Left cardiac atrium (tissue), 4 donors: Measurements from ENCODE around the gene ATR. TPM values are rescaled to one million over a fixed set of nuclear protein-coding genes. Genes with fewer than 3 reads are reported as not detected.
"Not testable (repeated sequence)": the region's sequence is repeated elsewhere in the genome, so short reads cannot be mapped to it uniquely, and the experiment has no call there.

Source experiments
- ATAC-seq, 2 donors: fragments of 200-7000 bp; cut with Tn5 transposase; one replicate each; pipeline ENCODE4 v1.9.1; 2020; ENCODE audit warnings: mild to moderate bottlenecking in 2 of 2, moderate library complexity in 2 of 2
- DNase-seq: peaks from one replicate; pipeline ENCODE4 v3.0.0-alpha.2; 2020
- intact Hi-C, 2 donors: fragments of 100-400 bp; cut with DNase I; formaldehyde crosslinking; loops; one replicate each; pipeline versions ENCODE4 v1.14.1 to v1.15.1; 2022 to 2023
- total RNA-seq, 2 donors: library from RNA; stranded (reverse); fragmentation: NEBNext Ultra II Directional; extraction: Animal tissue kit (Norgen Biotek cat#: 25700); gene quantifications; one replicate each; pipeline ENCODE4 v1.2.1, GENCODE V29; 2021
- donor health status: DM: no; HTN: yes; CAD: no.
- donor health status: DM: no; HTN: yes; CAD: no; lungs with severe emphysema.
- donor health status: DM: yes; HTN: yes; CAD: no.
- donor health status: Dilated cardiomyopathy.

The ATR gene
- total RNA-seq, 2 donors from 2014 or later, result 9.7 to 12.5 TPM

- intact Hi-C loops, result no loop called here
- no peak for DNase-seq
- ATAC-seq, result no peak
These were observed 153.8 kb downstream of the ATR start for GRCh38 chr3:142424754-142425153.

- no peak for DNase-seq
- ATAC-seq, result no peak
- intact Hi-C loops, result no loop called here
These were observed 159.5 kb downstream of the ATR start for GRCh38 chr3:142418926-142419592.

GRCh38 chr3:142417302-142417701 is 161.2 kb downstream of the ATR start:
- ATAC-seq (no peak), DNase-seq (no peak)
- intact Hi-C loops, result no loop called here

GRCh38 chr3:142400537-142400936 is 178.0 kb downstream of the ATR start:
- intact Hi-C loops, result loop anchor here in 1 of 2 donors (10.0 kb wide), 1 partner anchor 46 kb away; no protein-coding TSS in a partner anchor
- DNase-seq, ATAC-seq: not testable (repeated sequence)

Other genes with a start within 250 kb of the ATR start
- 10 to 100 TPM; 16.9 to 21.8 TPM for gene XRN1, start 130.7 kb downstream of the ATR start, total RNA-seq
- gene PLS1, start 17.7 kb upstream of the ATR start, total RNA-seq, result 1 to 10 TPM; 1.5 to 2.9 TPM
- gene TRPC1, start 145.3 kb upstream of the ATR start, total RNA-seq, result 10 to 100 TPM; 12.2 to 18.6 TPM